HG03378 (cell line): ENCODE data around the gene STIL.
A peak's percentile ranks its signal among the peaks of the same experiment; 100 is the strongest.
"Not testable (repeated sequence)": the region's sequence is repeated elsewhere in the genome, so short reads cannot be mapped to it uniquely, and the experiment has no call there.

Experiments used
- ATAC-seq: cut with Tn5 transposase; IDR thresholded peaks from one replicate; pipeline ENCODE4 v1.9.1; 2021; ENCODE audit warnings: mild to moderate bottlenecking, moderate library complexity; ENCODE audit not compliant: unreplicated experiment

STIL gene

GRCh38 chr1:47313915-47314664 lies at the start of gene STIL:
Gene STIL, minus strand, starts transcription at chr1:47314147. Its CDS starts 3,828 bp downstream, at chr1:47310319.
- peak; percentile 91 for ATAC-seq

DNA sequence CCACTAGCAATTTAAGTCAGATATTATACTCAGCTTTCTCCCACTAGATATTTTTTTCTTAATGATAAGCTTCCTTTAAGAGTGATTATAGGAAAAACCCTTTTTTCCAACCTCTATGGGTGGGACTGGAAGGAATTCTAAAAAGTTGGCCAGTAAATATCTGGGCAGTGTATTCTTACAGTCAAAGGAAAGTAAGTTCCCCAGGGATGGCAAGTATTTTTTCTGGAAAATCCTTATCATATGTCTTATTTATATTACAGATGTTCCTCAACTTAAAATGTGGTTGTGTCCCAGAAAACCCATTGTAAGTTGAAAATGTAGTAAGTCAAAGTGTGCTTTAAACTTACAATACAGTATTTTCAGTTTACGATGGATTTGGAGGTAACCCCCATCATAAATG lies 48.9 kb upstream of the STIL start:
- no peak for ATAC-seq

DNA sequence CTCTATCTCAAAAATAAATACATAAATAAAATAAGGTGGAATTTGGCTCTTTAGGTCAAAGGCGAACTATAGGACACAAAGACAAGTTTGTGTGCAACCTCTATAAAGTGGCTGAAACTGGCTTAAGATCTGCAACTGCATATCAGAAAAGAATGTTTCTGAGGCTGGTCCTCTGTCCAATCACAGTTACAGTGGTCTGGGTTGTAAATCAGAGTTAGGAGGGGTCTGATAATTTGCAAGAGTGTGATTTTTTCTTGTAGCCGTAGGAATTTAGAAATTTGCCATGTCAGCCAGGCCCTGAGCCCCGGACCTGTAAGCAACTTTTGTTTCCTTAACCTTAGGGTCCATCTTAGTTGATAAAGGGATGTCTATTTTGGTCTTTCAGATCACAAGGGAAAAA lies 47.4 kb upstream of the STIL start:
- no peak for ATAC-seq

DNA sequence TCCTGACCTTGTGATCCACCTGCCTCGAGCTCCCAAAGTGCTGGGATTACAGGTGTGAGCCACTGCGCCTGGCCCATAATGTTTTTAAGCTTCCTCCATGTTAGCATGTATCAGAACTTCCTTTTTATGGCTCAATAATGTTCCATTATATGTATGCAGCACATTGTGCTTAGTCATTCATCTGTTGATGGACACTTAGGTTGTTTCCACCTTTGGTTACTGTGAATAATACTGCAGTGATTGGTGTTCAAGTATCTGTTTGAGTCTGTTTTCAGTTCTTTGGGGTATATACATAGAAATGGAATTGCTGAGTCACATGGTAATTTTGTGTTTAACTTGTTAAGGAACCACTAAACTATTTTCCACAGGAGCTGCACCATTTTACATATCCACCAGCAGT lies 37.4 kb upstream of the STIL start:
- ATAC-seq = peak; percentile 93

DNA sequence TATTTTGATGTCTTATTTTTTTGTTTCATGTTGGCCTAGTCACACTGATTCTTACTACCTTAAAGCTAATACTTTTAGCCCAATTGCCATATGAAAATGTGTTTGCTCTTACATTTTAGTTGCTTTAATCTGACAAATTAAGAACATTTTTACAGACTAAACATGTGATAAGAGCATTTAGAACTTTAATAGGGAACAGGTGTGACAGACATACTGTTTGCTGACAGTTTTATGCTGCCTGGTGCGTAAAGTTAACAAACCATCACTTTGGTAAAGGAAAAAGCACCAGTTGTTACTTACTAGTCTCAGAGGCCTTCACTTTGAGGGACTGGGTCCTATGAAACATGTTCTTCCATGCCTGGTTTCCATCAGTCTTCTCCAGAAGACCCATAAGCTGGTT lies 34.3 kb upstream of the STIL start:
- no peak for ATAC-seq

GRCh38 chr1:47347735-47348134 lies 33.8 kb upstream of the STIL start:
- ATAC-seq = no peak

DNA sequence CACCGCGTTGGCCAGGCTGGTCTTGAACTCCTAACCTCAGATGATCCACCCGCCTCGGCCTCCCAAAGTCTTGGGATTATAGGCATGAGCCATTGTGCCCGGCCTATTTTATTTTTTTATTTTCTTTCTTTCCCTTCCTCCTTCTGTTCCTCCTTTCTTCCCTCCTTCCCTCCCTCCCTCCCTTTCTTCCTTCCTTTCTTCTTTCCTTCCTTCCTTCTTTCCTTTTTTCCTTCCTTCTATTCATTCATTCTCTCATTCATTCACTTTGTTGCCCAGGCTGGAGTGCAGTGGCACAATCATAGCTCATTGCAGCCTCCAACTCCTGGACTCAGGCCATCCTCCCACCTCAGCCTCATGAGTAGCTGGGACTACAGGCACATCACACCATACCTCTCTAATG lies 33.0 kb upstream of the STIL start:
- not testable (repeated sequence) for ATAC-seq

DNA sequence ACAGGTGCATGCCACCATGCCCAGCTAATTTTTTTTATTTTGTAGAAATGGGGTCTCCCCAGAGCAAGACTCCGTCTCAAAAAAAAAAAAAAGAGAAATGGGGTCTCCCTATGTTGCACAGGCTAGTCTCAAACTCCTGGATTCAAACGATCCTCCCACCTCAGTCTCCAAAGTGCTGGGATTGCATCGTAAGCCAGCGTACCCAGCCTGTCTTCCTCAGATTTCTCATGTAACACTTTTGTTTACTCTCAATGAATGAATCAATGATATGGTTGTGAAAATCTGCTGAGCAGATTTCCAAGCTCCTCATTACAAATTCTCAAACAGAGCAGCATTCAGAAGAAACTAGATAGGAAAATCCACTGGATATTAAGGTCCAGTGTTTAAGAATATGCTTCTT lies 26.3 kb upstream of the STIL start:
- no peak for ATAC-seq

DNA sequence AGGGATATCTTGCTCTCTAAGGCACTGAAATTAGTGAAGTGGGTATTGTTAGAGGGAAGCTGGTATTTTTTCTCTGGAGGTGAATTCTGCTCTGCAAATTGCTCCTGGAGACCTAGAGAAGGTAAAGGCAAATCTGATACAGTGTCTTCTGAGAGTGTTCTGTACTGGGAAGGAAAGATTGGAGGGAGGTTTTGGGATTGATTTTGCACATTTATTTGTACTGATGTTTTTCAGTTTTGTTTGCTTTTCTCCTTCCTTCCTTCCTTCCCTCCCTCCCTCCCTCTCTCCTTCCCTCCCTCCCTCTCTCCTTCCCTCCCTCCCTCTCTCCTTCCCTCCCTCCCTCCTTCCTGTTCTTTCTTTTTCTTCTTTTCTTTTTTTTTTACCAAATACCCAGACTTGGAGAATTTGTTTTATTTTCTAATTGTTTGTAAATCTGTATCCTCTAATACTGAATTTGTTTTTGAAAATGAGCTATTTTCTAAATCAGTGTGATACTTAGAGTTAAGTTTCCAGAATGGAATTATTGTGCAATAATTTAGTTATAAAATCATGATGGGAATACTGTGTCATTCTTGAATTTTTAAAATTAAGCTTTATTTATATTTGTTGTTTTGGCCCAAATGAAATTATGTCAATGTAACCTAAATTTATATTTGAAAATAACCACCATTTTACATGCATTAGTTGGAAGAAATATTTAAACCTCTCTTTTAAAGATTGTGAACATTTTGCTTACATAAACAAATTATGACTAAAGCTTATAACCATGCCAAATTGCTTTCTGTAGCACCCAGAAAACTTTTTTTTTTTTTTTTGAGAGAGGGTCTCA lies 24.5 kb upstream of the STIL start:
- no peak for ATAC-seq

DNA sequence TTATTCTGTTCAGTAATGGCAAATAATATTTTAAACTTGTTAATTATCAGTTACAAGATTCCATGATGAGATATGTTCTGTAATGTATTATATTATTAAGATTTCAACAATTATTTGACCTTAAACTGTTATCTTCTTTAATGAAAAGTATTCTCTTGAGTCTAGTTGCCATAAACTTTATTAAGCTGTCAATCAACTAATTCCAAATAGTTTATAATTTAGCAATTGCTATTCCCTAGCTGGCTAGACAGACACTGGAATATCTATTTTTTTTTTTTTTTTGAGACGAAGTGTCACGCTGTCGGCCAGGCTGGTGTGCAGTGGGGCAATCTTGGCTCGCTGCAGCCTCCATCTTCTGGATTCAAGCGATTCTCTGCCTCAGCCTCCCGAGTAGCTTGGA lies 23.4 kb upstream of the STIL start:
- ATAC-seq = no peak

DNA sequence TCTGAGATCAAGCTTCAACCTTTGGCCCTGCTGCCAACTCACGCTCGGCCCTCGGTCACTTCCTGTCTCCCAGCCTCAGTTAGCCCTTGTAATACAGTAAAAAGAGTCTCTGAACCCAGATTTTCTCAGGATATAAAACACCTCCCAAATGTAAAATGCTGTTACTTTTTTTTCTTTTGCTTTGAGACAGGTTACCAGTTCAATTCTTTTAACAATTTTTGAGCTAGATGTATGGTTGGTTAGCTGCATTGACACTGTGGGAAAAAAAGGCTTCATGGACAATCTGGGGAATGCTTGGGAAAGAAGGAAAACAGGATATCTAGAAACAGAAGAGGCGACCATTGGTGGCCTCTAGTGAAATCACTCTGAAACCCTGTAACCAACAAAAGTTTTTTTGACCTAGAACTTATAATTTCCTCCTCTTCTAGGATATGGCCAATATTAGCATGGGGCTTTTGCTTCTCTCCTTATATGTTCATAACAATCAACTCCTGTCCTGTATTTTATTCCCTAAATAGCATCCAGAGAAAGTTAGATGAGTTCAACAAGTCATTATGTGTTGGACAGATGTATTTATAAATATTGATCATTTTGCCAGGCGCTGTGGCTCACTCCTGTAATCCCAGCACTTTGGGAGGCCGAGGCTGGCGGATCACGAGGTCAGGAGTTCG lies 21.0 kb upstream of the STIL start:
- ATAC-seq = no peak

GRCh38 chr1:47333922-47334764 lies 20.2 kb upstream of the STIL start:
- ATAC-seq = peak; percentile 62

GRCh38 chr1:47333578-47333921 lies 19.6 kb upstream of the STIL start, which contains the start of gene CMPK1:
Gene CMPK1, plus strand, starts transcription at chr1:47333790. Its CDS starts 156 bp downstream, at chr1:47333946.
- ATAC-seq = peak; percentile 71

DNA sequence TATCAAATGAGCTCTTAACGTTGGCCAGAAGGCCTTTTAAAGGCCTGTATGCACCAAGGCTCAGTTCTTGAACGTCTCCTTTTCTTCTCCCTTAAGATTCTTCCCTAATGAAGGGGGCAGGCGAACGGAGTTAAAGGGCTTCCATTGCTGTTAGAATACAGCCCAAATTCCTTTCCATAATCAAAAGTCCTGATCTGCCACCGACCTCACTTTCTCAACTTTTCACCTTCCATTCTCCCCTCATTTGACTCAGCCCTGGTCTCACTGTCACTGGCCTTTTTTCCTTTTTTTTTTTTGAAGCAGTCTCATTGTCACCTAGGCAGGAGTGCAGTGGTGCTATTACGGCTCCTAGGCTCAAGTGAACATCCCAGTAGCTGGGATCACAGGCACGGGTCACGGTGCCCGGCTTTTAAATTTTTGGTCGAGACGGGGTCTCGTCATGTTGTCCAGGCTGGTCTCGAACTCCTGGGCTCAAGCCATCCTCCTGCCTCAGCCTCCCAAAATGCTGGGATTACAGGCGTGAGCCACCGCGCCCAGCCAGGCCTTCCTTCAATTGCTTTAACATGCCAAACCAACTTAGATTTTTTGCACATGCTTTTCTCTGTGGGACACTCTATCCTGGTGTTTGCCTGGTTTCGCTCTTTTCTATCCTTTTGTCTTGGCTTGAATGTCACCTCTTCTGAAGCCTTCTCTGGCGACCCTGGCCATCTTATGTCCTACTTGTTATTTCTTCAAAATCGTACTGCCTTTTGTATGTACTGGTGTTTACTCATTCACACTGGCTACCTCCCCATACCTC lies 19.0 kb upstream of the STIL start:
- no peak for ATAC-seq

- ATAC-seq = no peak
These were observed 17.9 kb upstream of the STIL start for GRCh38 chr1:47331875-47332274.

GRCh38 chr1:47330212-47330611 lies 16.3 kb upstream of the STIL start:
- ATAC-seq = no peak

- no peak for ATAC-seq
These were observed 15.0 kb upstream of the STIL start for GRCh38 chr1:47328992-47329391.

GRCh38 chr1:47326271-47326670 lies 12.3 kb upstream of the STIL start:
- ATAC-seq = no peak

- no peak for ATAC-seq
These were observed 11.6 kb upstream of the STIL start for GRCh38 chr1:47325528-47325927.

DNA sequence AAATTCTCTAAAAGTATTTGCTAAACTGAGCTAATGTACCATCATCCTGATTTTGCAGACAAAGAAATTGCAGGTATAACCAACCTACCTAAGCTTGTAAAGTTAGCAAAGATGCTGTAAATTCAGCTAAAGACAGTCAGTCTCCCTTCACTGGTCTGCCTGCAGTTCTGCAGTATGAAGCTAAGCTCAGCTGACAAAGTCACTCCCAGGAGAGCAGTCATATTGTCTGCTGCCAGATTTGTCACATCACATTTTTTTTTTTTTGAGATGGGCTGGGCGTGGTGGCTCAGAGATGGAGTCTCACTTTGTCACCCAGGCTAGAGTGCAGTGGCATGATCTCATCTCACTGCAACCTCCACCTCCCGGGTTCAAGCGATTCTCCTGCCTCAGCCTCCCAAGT lies 10.7 kb upstream of the STIL start:
- ATAC-seq = no peak
